ENCODE data around the gene FGFBP1. TPM values are rescaled to one million over a fixed set of nuclear protein-coding genes. Genes with fewer than 3 reads are reported as not detected.

The FGFBP1 gene
- not detected in 2 replicates for total RNA-seq

- intact Hi-C loops (cut with micrococcal nuclease), result no loop called here
Observed at GRCh38 chr4:15938640-15939039, at the start of gene FGFBP1. Gene FGFBP1 (minus strand): TSS chr4:15938740. CDS start chr4:15936632, 2,108 bp downstream.

GRCh38 chr4:15988222-15988621, 49.7 kb upstream of the FGFBP1 start:
- intact Hi-C loops (cut with micrococcal nuclease), result no loop called here

GRCh38 chr4:15986907-15987306, 48.4 kb upstream of the FGFBP1 start:
- intact Hi-C loops (cut with micrococcal nuclease), result no loop called here

DNA sequence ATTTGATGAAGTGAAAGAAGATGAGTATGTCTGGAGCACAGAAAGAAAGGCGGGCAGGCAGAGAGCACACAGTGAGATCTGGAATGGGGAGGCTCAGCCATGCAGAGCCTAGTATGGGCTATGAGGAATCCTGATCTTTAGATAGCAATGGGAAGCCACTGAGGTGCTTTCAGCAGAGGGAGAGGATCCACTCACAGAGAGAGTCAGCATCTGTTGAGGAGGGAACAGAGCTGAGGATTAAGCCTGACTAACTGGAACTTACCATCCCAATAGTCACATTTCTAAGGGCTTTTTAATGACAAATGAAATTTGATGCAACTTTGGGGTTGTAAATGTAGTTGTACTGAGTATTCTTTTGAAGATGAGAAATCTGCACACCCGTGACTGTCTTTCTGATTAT, 45.1 kb upstream of the FGFBP1 start:
- intact Hi-C loops (cut with micrococcal nuclease), result no loop called here

DNA sequence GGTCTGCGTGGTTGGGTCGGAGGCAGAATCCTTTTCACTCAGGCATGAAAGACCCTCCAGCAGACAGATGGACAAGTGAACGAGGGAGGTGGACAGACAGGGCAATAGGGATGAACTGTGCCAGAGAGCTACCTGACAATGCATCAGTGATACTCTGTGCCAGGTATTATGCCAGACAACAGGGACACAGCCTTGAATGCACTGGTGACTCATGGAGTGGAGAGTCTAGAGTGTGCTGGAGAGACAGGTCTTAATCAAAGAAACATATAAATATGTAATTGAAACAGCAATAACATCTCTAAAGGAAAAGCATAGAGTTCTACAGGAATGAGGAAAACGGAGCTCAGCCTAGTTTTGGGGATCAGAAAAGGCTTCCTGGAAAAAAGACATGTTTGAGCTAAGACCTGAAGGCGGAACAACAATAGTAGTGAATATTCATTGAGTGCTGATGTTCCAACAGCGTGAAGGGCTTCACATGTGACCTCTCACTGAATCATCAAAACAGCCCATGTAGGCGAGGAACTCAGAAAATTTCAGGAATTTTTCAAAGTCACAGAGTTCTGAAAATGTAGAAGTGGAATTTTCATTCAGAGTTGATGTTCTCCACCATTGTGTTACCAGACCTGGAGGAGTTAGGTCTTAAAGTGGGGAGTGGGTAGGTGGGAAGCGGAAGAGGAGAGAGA, 44.4 kb upstream of the FGFBP1 start:
- intact Hi-C loops (cut with micrococcal nuclease), result no loop called here

GRCh38 chr4:15976456-15977447, 38.2 kb upstream of the FGFBP1 start:
- intact Hi-C loops (cut with micrococcal nuclease), result no loop called here

GRCh38 chr4:15971068-15971801, 32.7 kb upstream of the FGFBP1 start:
- intact Hi-C loops (cut with micrococcal nuclease), result no loop called here

GRCh38 chr4:15968551-15969300, 30.2 kb upstream of the FGFBP1 start:
- intact Hi-C loops (cut with micrococcal nuclease), result no loop called here

GRCh38 chr4:15965325-15965724, 26.8 kb upstream of the FGFBP1 start:
- intact Hi-C loops (cut with micrococcal nuclease), result no loop called here

DNA sequence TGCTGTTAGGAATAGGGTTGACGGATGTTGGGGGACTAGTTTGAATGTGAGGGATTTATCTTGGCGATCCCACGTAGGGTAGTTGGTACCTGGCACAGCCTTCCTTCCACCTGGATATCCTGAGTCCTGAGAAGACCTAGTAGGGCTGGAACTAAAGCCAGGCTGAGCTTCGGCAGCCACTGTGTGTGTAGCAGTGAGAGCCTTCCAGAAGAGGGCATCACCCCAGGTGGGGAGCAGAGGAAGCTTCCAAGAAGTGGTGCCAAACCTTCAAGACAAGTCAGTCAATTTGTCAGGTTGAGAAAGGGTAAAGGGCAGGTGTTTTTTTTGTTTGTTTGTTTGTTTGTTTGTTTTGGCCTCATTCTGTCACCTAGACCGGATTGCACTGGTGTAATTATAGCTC, 25.6 kb upstream of the FGFBP1 start:
- intact Hi-C loops (cut with micrococcal nuclease), result no loop called here

DNA sequence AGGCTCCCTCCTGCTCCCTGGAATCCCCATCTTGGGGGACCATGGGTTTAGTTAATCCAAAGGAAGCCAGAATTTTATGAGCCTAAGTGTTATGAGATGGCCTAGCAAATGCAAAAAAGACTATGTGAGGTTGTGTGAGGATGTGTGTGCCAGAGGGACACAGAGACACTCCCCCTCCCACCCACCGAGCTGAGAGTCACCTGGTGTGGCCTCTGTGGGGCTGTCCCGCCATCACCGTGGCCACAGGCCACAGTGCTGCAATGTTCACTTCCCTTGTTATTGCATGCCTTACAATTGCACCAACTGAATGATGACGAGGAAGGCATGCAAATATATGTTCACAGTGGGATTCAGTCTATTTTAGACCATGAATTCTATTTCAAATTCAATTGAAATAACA, 25.0 kb upstream of the FGFBP1 start:
- intact Hi-C loops (cut with micrococcal nuclease), result loop anchor here (1.0 kb wide), 2 partner anchors 38 to 301 kb away; no protein-coding TSS in a partner anchor

- intact Hi-C loops (cut with micrococcal nuclease), result loop anchor here (1.0 kb wide), 2 partner anchors 38 to 301 kb away; no protein-coding TSS in a partner anchor
Observed at GRCh38 chr4:15963001-15963451, 24.5 kb upstream of the FGFBP1 start, which contains the start of gene FGFBP2. Gene FGFBP2 (minus strand): TSS chr4:15963175. CDS start chr4:15963129, 46 bp downstream.

- intact Hi-C loops (cut with micrococcal nuclease), result no loop called here
Observed at GRCh38 chr4:15961781-15962510, 23.4 kb upstream of the FGFBP1 start.

GRCh38 chr4:15958562-15958961, 20.0 kb upstream of the FGFBP1 start:
- intact Hi-C loops (cut with micrococcal nuclease), result no loop called here

DNA sequence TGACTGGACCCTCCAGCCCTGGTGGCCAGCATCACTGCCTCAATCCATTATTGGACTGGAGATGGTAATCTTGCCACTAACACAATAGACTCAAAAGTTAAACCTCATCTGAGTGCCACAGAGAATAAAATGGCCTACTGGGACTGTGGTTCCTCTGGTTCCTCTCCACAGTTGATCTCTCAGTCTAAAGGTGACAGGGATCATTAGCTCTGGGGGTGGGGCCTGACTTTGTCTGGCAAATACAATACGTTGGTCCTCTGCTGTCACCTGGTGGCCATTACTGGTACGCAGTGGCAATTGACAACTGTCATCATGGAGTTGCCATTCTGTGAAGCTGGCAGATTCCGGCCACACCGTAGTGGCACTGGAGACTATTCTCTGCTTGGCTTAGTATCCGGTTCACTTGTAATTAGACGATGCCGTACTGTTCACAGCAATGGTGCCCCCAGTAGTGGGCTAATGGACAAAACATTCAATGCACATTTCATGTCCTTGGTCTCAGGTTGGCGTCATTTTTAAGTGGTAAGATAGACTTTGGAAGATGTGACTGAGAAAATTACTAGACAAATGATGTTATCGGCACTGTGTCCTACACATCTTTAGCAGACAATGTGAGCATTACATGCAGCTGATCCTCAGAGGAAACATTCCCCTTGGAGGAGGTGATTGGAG, 17.8 kb upstream of the FGFBP1 start:
- intact Hi-C loops (cut with micrococcal nuclease), result loop anchor here (1.0 to 2.0 kb wide), 11 partner anchors 74 to 725 kb away; partner anchors contain the start of gene FAM200B

- intact Hi-C loops (cut with micrococcal nuclease), result loop anchor here (1.0 to 2.0 kb wide), 11 partner anchors 73 to 724 kb away; partner anchors contain the start of gene FAM200B
Observed at GRCh38 chr4:15955670-15956069, 17.1 kb upstream of the FGFBP1 start.

DNA sequence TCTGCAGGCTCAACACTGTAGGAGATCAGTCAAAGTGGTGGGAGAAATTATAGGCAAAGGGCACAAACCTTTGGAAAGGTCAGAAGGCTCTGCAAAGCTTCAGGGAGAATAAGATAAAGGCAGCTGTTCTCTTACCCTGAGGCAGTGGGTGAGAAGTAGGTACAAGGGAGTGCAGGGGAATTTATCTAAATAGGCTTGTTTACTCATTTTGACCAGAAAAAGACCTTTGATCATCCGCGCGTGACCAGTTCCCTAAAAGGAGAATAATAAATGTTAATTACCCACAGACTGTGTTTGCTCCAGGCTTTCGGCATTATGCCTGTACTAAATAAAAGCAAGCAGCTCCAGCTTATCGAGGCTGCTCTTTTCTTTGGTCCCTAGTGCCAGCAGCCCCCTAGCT, 15.1 kb upstream of the FGFBP1 start:
- intact Hi-C loops (cut with micrococcal nuclease), result loop anchor here (1.0 kb wide), 1 partner anchor 16 kb away; no protein-coding TSS in a partner anchor

DNA sequence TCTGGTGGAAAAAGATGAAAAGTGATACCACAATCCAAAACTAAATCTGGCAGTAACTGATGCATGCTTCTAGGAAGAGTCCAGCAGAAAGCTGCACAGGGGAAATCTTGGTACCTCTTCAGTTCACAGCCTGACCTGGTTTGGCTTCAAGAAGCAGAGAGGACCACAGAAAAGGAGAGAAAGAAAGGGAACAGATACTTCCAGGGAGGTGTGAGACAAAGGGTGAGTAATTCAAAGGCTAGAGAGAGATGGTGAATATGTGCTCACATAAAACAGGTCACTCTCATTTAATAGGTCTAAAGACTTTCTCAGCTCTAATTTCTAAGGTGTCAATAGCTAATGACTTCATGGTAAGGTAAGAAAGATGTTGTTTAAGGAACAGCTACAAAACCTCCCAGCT, 13.2 kb upstream of the FGFBP1 start:
- intact Hi-C loops (cut with micrococcal nuclease), result no loop called here

GRCh38 chr4:15948826-15949225, 10.3 kb upstream of the FGFBP1 start:
- intact Hi-C loops (cut with micrococcal nuclease), result no loop called here
